Upper lobe of left lung (tissue), 6 donors: ENCODE measurements around the gene HSD11B1L. TPM values are rescaled to one million over a fixed set of nuclear protein-coding genes. Genes with fewer than 3 reads are reported as not detected.

Source experiments
- ATAC-seq, 2 donors: fragments of 200-7000 bp; cut with Tn5 transposase; one replicate each; pipeline ENCODE4 v1.9.1; 2022; ENCODE audit warnings: mild to moderate bottlenecking in 2 of 2, moderate library complexity in 2 of 2; ENCODE audit not compliant: low FRiP score in 2 of 2
- DNase-seq, 2 donors: peaks; one replicate each; pipeline ENCODE4 v3.0.0-alpha.2; 2019 to 2020
- H3K27ac ChIP-seq, 4 donors: fragments of 200-600 bp; sonication (generic); one replicate each; pipeline ENCODE4 v1.5.1; 2016 to 2019
- H3K27me3 ChIP-seq, 4 donors: fragments of 200-600 bp; sonication (generic); one replicate each; pipeline ENCODE4 v1.5.1; 2017 to 2019
- H3K36me3 ChIP-seq, 4 donors: fragments of 200-600 bp; sonication (generic); one replicate each; pipeline ENCODE4 v1.5.1; 2016 to 2019
- H3K4me1 ChIP-seq, 4 donors: fragments of 200-600 bp; sonication (generic); one replicate each; pipeline ENCODE4 v1.5.1; 2018 to 2019
- H3K4me3 ChIP-seq, 4 donors: fragments of 200-600 bp; sonication (generic); one replicate each; pipeline ENCODE4 v1.5.1; 2017 to 2019; ENCODE audit warnings: mild to moderate bottlenecking in 2 of 4, moderate library complexity in 1 of 4
- H3K9me3 ChIP-seq, 4 donors: fragments of 200-600 bp; sonication (generic); one replicate each; pipeline ENCODE4 v1.5.1; 2018 to 2019
- EP300 ChIP-seq, 4 donors: sonication (generic); formaldehyde crosslinking; IDR thresholded peaks; one replicate each; pipeline ENCODE4 v1.5.1; 2017; ENCODE audit warnings: antibody characterized with exemption in 4 of 4, control low read depth in 2 of 4
- POLR2A ChIP-seq, 4 donors: fragments of 450-650 bp; IDR thresholded peaks; one replicate each; pipeline ENCODE4 v1.5.1; 2016 to 2017; ENCODE audit warnings: antibody characterized with exemption in 4 of 4, mild to moderate bottlenecking in 2 of 4
- POLR2AphosphoS5 ChIP-seq, 2 donors: sonication (generic); formaldehyde crosslinking; IDR thresholded peaks; one replicate each; pipeline ENCODE4 v1.5.1; 2017; ENCODE audit warnings: antibody characterized with exemption in 2 of 2
- WGBS, 2 donors: methylation state at CpG; one replicate each; pipeline ENCODE4 v1.1.5; 2017 to 2018; 5-methylcytosine and 5-hydroxymethylcytosine counted together
- total RNA-seq, 6 donors: library from RNA; depleted of rRNA in 4 of 6; stranded (reverse); fragments of >200 nt in 4 of 6; gene quantifications; one replicate each; pipeline versions ENCODE4 v1.1.0 to v1.2.1, GENCODE V29; 2016 to 2021
- TF ChIP-seq, protein P1 (sequence below), 6 experiments: fragments of 450-650 bp in 4 of 6; fragments of 200-600 bp in 2 of 6; sonication (generic) in 2 of 6; IDR thresholded peaks; one replicate each; pipeline ENCODE4 v1.5.1; 2016 to 2019; ENCODE audit warnings: antibody characterized with exemption in 6 of 6
- donor health status: DM: no; HTN: no; CAD: no; lungs with moderate emphysema.
- donor health status: DM: no; HTN: yes; CAD: no; lungs with severe emphysema.

HSD11B1L gene
- total RNA-seq, 6 donors from 2014 or later = 4.5 to 26.5 (median 16.7) TPM

DNA sequence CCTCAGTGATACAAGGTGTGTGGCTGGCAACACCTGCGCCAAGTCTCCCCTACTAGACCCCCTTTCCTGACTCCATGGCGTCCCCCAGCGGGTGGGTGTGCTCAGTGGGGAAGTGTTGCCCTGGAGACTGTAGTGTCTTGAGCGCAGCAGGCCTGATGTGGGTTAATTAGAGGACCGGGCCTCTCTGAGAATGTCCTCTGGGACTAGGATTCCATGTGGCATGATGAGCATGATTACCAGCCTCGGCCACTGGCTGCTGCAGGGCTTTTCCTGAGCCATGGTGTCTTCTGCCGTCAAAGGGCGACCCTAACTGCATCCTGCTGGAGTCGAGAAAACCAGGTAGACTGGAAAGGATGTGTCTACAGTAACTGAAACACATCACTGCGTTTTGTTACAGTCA is 28.6 kb upstream of the HSD11B1L start:
- no peak for DNase-seq
- ATAC-seq = peak in 1 of 2 donors; percentile 24
- Histone ChIP-seq H3K9me3 (no peaks in the 10 kb centered on the region), H3K4me1 (no peaks in the 10 kb centered on the region), H3K27me3 (no peaks in the 10 kb centered on the region), H3K36me3 (peaks cover 74 to 92% (median 82%) of the 10 kb centered on the region in 4 donors), H3K27ac (no peak overlapping the region), H3K4me3 (no peak overlapping the region)
- no peak for TF ChIP-seq POLR2AphosphoS5 (IDR thresholded peaks at IDR 0.05)
- TF ChIP-seq, protein P1, sequence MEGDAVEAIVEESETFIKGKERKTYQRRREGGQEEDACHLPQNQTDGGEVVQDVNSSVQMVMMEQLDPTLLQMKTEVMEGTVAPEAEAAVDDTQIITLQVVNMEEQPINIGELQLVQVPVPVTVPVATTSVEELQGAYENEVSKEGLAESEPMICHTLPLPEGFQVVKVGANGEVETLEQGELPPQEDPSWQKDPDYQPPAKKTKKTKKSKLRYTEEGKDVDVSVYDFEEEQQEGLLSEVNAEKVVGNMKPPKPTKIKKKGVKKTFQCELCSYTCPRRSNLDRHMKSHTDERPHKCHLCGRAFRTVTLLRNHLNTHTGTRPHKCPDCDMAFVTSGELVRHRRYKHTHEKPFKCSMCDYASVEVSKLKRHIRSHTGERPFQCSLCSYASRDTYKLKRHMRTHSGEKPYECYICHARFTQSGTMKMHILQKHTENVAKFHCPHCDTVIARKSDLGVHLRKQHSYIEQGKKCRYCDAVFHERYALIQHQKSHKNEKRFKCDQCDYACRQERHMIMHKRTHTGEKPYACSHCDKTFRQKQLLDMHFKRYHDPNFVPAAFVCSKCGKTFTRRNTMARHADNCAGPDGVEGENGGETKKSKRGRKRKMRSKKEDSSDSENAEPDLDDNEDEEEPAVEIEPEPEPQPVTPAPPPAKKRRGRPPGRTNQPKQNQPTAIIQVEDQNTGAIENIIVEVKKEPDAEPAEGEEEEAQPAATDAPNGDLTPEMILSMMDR (IDR thresholded peaks at IDR 0.05) = no peak
- no peak for TF ChIP-seq POLR2A (IDR thresholded peaks at IDR 0.05)
- no peak for TF ChIP-seq EP300 (IDR thresholded peaks at IDR 0.05)
- 97 to 98% methylated on average over 10 of the region's 10 CpGs for WGBS, 2 donors

DNA sequence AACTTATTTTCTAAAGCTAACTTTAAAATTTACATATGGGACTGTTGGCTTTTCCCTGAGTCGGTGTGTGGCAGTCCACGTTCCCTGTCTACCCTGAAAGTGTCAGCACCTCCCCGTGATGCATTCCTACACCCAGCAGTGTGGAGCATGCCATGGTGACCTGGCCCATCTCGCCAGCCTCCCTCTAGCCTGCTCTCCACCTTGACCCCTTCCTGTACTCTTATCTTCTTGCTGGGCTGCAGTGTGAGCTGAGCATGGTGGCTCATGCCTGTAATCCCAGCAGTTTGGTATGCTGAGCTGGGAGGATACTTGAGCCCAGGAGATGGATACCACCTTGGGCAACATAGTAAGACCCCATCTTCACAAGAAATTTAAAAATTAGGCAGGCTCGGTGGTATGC is 25.9 kb upstream of the HSD11B1L start:
- no peaks in the 10 kb centered on the region for H3K27me3 ChIP-seq
- H3K4me1 ChIP-seq = no peaks in the 10 kb centered on the region
- no peak for ATAC-seq
- TF ChIP-seq POLR2A (IDR thresholded peaks at IDR 0.05) = no peak
- TF ChIP-seq EP300 (IDR thresholded peaks at IDR 0.05) = no peak
- TF ChIP-seq, protein P1 (IDR thresholded peaks at IDR 0.05) = no peak
- TF ChIP-seq POLR2AphosphoS5 (IDR thresholded peaks at IDR 0.05) = no peak
- H3K9me3 ChIP-seq = no peaks in the 10 kb centered on the region
- H3K4me3 ChIP-seq = no peak overlapping the region
- WGBS, 2 donors = 93 to 98% methylated on average over 5 of the region's 5 CpGs
- DNase-seq = no peak
- peaks cover 76 to 100% (median 95%) of the 10 kb centered on the region in 4 donors for H3K36me3 ChIP-seq
- no peak overlapping the region for H3K27ac ChIP-seq

DNA sequence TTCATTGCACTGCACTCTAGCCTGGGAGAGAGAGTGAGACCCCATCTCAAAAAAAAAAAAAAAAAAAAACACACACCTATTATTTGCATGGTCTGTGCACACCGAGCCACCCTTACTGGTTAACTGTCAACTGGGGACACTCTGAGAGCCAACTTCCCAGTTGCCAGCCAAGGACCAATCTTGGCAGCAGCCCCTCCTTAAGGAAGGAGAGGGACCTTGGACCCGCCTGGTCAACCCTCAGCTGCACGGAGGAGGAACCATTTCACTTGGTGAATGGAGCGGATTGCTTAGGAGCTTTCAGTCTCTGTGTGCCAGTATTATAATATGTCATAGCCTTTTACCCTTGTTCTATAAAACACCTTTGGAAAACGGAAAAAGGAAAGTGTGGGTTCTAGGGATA is 25.4 kb upstream of the HSD11B1L start:
- no peak for TF ChIP-seq POLR2AphosphoS5 (IDR thresholded peaks at IDR 0.05)
- TF ChIP-seq, protein P1 (IDR thresholded peaks at IDR 0.05) = no peak
- TF ChIP-seq POLR2A (IDR thresholded peaks at IDR 0.05) = no peak
- TF ChIP-seq EP300 (IDR thresholded peaks at IDR 0.05) = no peak
- Histone ChIP-seq H3K4me3 (no peak overlapping the region), H3K4me1 (no peaks in the 10 kb centered on the region), H3K36me3 (peaks cover 72 to 100% (median 92%) of the 10 kb centered on the region in 4 donors), H3K27ac (no peak overlapping the region), H3K9me3 (no peaks in the 10 kb centered on the region), H3K27me3 (no peaks in the 10 kb centered on the region)
- DNase-seq (no peak), ATAC-seq (no peak)
- WGBS, 2 donors = 87 to 89% methylated on average over 5 of the region's 5 CpGs

GRCh38 chr19:5661483-5661882 is 19.3 kb upstream of the HSD11B1L start:
- DNase-seq (peak in 1 of 2 donors; percentile 82), ATAC-seq (no peak)
- WGBS, 2 donors = 97% methylated on average over 42 of the region's 42 CpGs

More at GRCh38 chr19:5661483-5661882, 19.3 kb upstream of the HSD11B1L start:
- no peaks in the 10 kb centered on the region for H3K9me3 ChIP-seq
- H3K4me3 ChIP-seq = no peak overlapping the region
- TF ChIP-seq POLR2A (IDR thresholded peaks at IDR 0.05) = no peak
- TF ChIP-seq POLR2AphosphoS5 (IDR thresholded peaks at IDR 0.05) = no peak
- TF ChIP-seq, protein P1 (IDR thresholded peaks at IDR 0.05) = no peak
- no peak for TF ChIP-seq EP300 (IDR thresholded peaks at IDR 0.05)
- H3K4me1 ChIP-seq = no peaks in the 10 kb centered on the region
- peaks cover 73 to 100% (median 93%) of the 10 kb centered on the region in 4 donors for H3K36me3 ChIP-seq
- H3K27ac ChIP-seq = no peak overlapping the region
- no peaks in the 10 kb centered on the region for H3K27me3 ChIP-seq
